HG02884 (cell line): Measurements from ENCODE around the gene ETHE1.

Experiments
- ATAC-seq: cut with Tn5 transposase; IDR thresholded peaks from one replicate; pipeline ENCODE4 v1.9.1; 2021; ENCODE audit warnings: mild to moderate bottlenecking, moderate library complexity; ENCODE audit not compliant: unreplicated experiment

Gene ETHE1, protein sequence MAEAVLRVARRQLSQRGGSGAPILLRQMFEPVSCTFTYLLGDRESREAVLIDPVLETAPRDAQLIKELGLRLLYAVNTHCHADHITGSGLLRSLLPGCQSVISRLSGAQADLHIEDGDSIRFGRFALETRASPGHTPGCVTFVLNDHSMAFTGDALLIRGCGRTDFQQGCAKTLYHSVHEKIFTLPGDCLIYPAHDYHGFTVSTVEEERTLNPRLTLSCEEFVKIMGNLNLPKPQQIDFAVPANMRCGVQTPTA

DNA sequence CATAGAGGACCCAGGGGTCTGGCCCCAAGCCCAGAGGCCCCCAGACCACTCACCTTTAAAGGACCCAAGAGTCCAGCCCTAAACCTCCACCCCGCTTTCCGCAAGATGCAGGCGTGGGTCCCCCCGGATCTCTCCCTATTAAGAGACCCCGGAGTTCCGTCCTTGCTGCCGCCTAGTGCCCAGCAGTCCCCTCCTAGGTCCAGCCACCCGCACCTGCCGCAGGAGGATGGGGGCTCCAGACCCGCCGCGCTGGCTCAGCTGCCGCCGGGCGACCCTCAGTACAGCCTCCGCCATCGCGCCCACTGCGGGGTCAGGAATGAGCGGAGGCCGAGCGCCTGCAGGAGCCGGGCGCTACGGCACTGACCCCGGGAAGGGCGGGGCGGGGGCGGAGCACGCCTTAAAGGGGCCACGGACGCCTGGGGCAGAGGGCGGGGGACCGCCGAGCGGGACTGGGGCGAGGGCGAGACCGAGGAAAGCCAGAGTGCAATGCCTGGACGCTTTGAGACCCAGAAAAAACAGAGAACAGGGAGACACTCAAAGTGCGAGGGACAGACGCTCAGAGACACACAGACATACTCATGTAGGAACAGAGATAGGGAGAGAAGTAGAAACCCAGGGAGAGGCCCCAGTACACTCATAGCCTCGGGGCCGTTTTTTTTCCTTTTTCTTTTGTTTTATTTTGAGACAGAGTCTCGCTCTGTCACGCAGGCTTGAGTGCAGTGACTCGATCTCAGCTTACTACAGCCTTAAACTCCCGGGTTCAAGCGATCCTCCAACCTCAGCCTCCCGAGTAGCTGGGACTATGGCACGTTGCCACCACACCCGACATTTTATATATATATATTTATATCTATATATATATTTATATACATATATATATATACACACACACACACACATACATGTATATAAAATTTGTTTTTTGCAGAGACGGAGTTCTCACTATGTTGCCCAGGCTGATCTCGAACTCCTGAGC lies at the start of gene ETHE1:
Gene ETHE1, minus strand, starts transcription at position 318 of the 976 bp plus-strand sequence. Its CDS starts 24 bp downstream, at position 294.
- peak; percentile 63 for ATAC-seq

DNA sequence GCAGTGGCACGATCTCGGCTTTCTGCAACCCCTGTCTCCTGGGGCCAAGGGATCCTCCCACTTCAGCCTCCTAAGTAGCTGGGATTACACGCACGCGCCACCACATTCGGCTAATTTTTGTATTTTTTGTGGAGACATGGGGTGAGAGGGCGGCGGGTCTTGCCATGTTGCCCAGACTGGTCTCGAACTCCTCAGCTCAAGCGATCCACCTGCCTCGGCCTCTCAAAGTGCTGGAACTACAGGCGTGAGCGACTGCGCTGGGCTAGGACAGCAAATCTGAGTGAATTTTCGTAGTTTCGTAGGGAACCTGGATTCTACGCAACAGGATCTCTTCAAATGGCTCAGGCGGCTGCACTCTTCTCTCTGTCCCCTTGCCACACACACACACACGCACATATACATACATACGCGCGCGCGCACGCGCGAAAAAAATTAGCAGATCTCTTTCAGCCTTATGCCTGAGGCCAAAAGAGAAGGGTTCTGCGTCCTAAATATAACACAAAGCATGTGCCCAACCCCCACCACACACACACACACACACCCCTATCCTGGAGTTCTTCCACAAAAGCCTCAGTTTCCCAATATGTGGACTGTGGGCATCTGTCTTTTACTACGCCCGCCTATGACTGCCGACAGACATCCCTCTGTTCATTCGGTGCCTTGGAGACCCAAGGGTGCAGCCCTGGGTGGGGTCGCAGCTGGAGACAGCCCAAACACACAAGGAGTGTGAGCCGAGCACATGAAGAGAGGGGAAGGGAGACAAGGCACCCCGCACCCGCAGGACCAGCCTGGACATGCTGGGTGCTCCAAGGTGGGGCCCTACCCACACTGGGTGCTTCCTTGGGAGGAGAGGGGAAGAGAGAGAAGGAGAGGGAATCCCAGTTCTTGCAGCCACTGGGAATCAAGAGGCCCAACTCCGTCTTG lies 49.2 kb upstream of the ETHE1 start:
- ATAC-seq: no peak

DNA sequence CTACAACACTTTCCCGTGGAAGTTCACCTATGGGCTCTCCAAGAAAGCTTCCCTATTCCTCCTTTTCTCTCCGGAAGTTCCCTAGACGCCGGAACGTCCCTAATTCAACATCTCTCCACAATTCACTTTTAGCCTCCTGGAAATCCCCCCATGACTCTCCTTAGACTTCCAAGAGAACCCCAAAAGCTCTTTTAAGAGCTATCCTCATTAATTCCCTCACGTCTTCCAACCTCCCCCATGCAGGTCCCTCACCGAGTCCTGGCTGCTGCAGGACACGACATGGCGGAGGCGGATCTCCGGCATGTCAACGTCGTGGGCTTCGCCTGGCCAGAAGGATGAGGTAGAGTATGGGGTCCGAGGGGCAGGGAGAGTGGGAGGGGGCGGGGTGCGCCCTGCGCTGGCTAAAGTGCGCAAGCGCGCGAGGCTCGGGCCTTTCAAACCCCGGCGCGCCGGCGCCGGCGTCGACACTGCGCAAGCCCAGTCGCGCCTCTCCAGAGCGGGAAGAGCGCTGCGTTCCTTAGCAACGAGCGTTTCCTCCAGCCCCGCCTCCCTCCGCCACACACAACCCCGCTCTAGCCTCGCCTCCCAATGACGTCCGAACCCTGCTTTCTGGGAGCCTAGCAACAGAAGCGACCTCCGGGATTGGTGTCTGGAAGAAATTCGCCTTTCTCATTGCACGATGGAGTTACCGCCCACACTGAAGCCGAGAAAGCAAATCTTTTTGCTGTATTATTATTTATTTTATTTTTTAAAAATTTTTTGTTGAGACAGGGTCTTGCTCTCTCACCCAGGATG lies 48.4 kb upstream of the ETHE1 start, which contains the start of the genes PINLYP and XRCC1:
Gene PINLYP, plus strand, starts transcription at position 646 of the 795 bp plus-strand sequence. CDS start 1,391 bp downstream, outside the sequence.
Gene XRCC1, minus strand, starts transcription at position 372 of the 795 bp plus-strand sequence. Its CDS starts 69 bp downstream, at position 303.
- peak; percentile 97 for ATAC-seq

DNA sequence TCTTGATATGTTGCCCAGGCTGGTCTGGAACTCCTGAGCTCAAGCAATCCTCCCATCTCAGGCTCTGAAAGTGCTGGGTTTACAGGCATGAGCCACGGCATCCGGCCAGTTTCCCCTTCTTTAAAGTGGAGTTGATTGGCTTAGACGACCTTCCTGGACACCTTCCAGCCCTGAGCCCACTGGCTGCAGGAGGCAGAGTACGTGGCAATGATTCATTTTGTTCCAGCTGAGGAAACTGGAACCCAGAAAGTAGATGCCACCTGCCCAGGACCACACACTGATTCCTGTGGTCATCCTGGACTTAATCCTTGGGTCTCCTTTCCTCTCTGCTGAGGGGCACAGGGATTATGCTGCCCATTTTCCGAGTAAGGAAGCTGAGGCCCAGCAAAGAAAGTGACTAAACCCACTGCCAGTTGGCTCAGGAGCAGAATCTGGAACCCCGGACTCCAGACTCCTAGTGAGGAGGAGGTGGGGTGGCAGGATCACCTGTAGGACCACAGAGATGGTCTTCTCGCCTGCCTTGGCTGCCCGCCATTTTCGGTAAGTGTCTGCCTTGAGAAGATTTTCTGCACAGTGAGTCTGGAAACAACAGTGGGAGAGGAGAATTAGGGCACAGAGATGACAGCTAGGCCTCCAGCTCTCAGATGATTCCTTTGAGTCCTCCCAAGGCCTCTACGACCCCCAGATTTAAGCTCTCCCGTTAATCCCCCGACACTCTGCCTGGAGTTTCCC lies 47.6 kb upstream of the ETHE1 start:
- no peak for ATAC-seq

DNA sequence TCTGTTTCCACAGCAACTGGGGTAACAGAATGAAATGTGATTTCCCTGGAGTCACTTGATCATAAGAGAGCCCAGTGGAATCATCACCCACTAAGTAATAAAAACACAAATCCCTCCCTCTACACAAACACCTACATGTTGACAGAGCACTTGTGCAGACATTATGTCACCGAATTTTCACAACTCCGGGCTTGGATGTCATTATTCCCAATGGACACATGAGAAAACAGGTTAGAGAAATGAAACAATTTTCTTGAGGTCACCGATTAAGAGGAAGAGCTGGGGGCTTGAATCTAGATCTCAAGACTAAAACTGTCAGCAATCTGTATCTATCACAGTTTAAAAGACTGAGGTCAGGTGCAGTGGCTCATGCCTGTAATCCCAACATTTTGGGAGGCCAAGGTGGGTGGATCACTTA lies 45.2 kb upstream of the ETHE1 start:
- ATAC-seq: no peak

DNA sequence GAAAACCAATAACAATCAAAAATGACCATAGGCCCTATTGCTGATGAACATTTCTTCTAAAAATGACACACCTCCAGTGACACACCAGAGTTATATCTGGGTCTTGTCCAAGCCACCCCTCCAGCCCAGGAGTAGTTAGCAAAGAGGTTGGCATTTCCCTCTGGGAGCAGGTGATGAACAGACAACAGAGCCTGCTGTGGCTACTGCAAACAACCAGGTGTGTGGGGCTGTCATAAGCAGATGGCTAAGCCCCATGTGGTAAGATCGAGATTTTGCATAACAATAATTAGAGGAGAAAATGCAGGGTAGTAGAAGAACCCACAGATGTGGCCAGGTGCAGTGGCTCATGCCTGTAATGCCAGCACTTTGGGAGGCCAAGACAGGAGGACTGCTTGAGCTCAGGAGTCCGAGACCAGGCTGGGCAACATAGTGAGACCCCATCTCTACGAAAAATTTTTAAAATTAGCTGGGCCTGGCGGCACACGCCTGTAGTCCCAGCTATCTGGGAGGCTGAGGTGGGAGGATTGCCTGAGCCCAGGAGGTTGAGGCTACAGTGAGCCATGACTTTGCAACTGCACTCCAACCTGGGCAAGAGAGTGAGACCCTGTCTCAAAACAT lies 43.3 kb upstream of the ETHE1 start:
- no peak for ATAC-seq

DNA sequence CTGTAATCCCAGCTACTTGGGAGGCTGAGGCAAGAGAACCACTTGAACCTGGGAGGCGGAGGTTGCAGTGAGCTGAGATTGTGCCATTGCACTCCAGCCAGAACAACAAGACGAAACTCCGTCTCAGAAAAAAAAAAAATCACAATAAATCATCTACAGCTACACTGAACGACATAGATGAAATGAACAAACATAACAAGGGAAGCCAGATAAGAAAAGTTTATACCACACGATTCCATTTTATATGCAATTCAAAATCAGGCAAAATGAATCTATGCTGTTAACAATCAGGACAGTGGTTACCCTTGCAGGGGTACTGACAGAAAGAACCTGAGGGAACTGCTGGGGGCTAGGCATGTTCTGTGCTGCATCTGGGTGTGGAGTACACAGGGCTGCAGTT lies 42.7 kb upstream of the ETHE1 start:
- ATAC-seq: no peak

DNA sequence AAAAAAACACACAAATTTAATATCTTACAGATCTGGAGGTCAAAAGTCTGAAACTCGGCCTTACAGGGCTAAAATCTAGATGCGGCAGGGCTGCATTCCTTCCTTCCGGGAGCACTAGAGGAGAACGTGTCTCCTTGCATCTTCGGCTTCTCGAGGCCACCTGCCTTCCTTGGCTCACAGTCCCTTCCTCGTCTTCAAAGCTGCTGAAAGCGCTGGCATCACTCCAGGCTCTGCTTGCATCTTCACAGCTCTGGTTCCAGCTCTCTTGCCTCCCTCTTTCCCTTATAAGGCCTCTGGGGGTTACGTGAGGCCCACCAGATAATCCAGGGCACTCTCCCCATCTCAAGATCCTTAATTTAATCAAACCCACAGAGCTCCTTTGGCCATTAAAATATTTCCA lies 37.8 kb upstream of the ETHE1 start:
- ATAC-seq: no peak

DNA sequence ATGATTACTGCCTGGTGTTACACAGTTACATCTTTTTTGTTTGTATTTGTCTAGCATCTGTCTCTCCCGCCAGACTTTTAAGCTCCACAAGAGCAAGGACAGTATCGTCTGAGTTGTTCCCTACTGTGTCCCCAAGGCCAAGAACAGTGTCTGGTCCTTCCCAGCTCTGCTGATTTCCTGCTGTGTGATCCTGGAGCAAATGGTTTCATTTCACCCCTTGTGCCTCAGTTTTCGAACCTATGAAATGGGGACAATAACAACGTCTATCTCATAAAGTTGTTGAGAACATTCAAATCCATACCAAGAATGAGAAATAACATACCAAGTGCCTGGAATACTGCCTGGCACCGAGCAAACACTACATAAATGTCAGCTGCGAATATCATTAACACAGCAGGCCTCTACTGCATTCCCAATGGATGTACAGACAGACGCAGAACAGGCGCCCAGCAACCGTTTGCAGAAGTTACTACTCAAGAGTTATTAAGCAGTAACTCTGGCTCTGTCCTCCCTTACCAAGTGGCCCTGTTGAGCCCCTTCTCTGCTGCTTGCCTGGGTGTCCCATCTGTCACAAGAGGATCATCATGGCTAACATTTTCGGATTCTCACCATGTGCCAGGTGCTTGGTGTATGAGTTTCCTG lies 36.9 kb upstream of the ETHE1 start:
- no peak for ATAC-seq

DNA sequence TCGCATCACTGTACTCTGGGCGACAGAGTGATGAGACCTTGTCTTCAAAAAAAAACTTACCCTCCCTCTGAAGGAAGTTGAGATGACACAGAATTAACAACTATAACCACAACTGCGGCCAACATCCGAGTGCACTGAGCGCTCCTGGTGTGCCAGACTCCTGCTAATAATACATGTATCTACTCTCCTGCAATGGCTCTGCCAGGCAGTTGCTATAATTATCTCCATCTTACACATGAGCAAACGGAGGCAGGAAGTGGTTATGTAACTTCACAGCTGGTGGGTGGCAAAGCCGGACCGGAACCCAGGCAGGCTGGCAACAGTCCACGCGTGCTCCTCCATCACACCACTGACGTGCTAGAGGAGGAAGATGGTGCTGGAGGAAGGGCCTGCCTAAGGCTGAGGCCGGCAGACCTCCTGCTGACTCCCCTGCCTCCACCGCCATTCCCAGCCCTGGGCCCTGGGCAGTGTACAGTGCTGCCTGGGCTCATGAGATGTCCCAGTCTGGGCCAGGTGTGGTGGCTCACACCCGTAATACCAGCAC lies 35.8 kb upstream of the ETHE1 start:
- peak; percentile 52 for ATAC-seq

DNA sequence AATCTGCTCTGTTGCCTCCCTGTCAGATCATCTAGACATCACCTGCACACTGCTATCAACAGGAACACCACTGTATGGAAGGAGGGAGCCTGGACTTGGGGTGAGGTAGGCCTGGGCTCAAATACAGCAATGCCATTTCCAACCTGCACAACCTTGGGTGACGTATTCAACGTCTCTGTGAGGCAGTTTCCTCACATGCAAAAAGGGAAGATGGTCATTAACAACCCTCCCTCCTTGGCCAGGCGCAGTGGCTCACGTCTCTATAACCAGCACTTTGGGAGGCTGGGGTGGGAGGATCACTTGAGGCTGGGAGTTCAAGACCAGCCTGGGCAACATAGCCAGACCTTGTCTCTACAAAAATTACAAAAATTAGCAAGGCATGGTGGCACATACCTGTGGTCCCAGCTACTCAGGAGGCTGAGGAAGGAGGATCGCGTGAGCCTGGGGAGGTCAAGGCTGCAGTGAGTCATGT lies 35.3 kb upstream of the ETHE1 start:
- ATAC-seq: no peak

DNA sequence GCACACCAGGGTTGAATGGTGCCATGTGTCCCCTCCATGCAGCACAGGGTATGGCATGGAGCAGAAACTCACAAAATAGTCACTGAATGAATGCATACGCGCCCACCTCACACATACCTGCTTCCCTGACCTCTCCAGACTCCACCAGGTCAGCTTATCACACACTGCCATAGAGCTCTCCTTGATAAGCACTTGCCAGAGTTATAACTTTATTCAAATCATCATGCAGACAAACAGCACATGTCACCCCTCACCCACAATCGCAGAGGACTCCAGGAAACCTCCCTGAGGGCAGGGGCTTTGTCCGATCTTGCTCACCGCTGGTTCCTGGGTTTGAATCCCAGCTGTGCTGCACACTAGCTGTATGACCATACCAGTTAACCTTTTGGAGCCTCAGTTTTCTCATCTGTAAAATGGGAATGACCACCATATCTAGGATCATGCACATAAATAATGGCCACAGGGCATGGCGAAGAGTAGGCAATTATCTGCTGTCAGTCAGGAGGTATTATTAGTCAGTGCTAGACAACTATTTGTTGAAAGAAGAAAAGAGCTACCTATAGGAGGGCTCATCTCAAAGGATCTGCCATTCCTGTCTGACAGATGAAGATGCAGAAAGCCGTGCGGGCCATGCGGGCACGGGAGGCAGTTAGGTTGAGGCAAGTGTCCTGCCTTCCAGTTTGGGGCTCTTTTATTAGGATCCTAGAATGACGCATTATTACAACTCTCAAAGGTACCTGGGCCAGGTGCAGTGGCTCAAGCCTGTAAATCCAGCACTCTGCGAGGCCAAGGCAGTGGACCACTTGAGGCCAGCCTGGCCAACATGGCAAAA lies 34.4 kb upstream of the ETHE1 start:
- ATAC-seq: no peak

DNA sequence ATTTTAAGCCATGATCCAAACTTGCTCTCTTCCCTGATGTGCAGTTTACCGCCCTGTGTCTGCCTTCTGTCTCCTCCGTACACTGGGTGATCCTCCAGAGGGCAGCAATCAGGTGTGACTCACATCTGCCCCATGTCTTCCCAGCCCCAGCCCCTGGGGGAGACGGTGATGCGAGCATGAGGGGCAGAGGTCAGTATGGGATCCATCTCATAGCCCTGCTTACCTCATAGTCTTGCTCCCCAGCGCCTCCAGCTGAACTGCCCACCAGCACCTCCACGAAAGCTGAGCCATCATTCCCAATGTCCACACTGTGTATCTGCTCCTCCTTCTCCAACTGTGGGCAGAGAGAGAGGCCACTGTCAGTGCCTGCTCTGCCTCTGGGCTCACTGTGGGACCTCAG lies 33.7 kb upstream of the ETHE1 start:
- ATAC-seq: no peak

DNA sequence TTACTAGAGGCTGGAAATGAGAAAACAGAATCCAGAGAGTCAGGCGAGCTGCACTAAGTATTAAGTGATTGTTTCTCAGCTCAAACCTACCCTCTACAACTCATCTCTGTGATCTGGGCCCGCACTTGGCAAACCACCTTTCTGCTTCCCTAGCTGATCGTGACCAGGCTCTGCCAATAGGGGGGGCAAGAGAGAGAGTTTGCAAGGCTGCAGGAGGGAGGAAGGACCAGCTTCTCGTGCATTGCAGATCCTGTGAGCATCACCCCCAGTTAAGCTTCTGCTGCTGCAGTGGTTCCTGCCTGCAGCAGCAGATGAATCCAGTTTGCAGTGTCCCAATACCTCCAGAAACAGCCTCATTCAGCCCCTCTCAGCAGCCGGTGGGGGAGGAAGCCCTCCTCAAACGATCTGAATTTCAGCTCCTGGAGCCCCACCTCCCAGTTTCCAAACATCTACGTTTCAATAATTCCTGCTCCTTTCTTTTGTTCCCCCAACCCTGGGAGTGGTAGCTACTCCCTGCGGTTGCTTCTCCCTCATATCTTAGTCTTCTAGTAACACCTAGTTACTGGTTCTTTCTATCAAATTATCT lies 28.3 kb upstream of the ETHE1 start:
- ATAC-seq: no peak

DNA sequence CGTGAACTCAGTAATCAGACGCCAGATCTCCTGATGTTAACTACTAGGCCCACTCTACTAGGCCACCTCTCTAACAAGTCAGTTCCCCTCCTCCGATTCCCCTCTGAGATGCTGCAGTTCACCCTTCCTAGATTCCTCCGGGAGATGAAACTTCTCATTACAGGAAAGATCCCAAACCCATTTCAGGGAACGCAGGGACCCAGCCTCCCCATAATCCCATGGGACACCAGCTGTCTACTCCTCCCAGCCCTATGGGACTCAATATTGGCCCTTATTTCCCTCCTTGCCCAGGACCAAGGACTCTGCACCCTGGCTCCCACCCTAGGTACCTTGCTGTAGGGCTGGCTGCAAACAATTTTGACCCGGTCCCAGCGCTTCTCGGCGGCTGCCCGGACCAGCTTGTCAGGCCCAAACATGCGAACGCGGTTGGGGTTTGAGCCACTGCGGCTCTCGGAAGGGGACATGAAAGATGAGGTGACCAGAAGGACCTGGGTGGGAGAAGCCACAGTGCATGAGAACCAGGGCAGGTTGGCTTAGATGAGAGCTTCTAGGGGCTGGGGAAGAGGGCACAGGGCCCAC lies 27.4 kb upstream of the ETHE1 start:
- no peak for ATAC-seq

DNA sequence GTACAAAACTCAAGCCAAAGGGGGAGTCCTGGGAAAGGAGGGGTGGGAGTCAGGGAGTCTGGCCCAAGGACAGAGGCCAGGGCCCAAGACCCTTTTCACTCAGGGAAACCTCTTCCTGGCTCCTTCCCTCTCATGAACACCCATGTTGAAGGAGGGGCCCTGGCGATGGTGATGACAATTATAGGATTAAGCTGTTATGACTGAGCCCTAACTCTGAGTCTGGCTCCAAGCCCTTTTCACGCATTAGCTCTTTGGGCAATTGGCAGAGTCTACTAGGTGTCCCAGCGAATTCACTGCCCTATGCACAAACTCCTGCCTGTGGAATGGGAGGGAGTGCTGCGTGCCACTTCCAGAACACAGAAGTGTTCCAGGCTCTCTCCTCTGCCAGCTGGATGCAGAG lies 26.7 kb upstream of the ETHE1 start:
- no peak for ATAC-seq
